AG10803 (cell line): ENCODE data around the gene ADORA2A.
A peak's percentile ranks its signal among the peaks of the same experiment; 100 is the strongest.
"Not testable (repeated sequence)": the region's sequence is repeated elsewhere in the genome, so short reads cannot be mapped to it uniquely, and the experiment has no call there.

ENCODE experiments used
- DNase-seq: peaks from one replicate; pipeline ENCODE4 v3.0.0; 2010; ENCODE audit warnings: low read depth
- H3K4me3 ChIP-seq: 2 replicates; pipeline ENCODE4 v1.5.1; 2011; ENCODE audit warnings: mild to moderate bottlenecking, low read length, control low read depth
- CTCF ChIP-seq: conservative IDR thresholded peaks from 2 replicates; pipeline ENCODE4 v1.5.1; 2011; ENCODE audit warnings: mild to moderate bottlenecking, low read length, control low read depth, inconsistent platforms

ADORA2A gene

GRCh38 chr22:24485608-24486007, 58.2 kb downstream of the ADORA2A start:
- H3K4me3 ChIP-seq = no peak overlapping the region
- TF ChIP-seq CTCF = no peak
- DNase-seq = no peak

GRCh38 chr22:24486501-24486921, 59.1 kb downstream of the ADORA2A start:
- no peak overlapping the region for H3K4me3 ChIP-seq
- no peak for TF ChIP-seq CTCF
- DNase-seq = peak; percentile 90

GRCh38 chr22:24489011-24489410, 61.6 kb downstream of the ADORA2A start:
- H3K4me3 ChIP-seq = no peak overlapping the region
- no peak for TF ChIP-seq CTCF
- DNase-seq = no peak

- not testable (repeated sequence) for H3K4me3 ChIP-seq, DNase-seq
Observed at GRCh38 chr22:24489434-24489833, 62.0 kb downstream of the ADORA2A start.
